ENCODE data around the gene TEPSIN. TPM values are rescaled to one million over a fixed set of nuclear protein-coding genes. Genes with fewer than 3 reads are reported as not detected.
A peak's percentile ranks its signal among the peaks of the same experiment; 100 is the strongest.

The TEPSIN gene
- total RNA-seq, 2 experiments from 2014 or later, result 28.2 to 32.2 TPM

DNA sequence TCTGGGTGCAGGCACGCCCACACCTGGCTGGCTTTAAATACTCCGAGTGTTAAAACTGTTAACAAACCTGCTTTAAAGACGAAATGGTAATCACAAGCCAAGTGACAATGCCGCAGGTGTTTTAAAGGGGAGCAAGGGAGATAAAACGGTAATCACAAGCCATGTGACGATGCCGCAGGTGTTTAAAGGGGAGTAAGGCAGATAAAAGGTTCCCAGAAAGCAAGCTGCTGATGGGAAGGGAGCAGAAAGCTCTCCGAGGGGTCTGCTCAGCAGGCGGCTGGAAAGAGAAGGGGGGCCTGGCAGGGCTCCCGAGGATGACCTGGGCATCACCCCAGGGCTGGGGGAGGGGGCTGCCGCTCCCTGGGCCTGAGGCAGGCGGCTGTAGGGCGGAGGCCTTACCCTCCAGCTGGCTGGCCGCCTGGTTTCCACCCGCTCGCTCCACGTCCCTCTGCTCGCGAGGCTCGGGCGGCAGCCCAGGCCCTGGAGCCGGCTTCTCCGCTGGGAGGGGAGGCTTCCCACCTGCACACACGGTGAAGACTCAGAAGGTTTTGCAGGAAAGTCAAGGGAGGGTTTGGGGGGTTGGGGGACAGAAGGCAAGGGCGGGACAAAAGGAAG, 12.3 kb upstream of the TEPSIN start:
- Mint-ChIP-seq H3K4me1 (ENCODE audit: low read depth) (peaks cover 11% of the 10 kb centered on the region), H3K27ac (no peak overlapping the region), H3K36me3 (ENCODE audit: low read depth) (peaks cover 11% of the 10 kb centered on the region), H3K4me3 (no peak overlapping the region), H3K9me3 (no peaks in the 10 kb centered on the region), H3K27me3 (no peaks in the 10 kb centered on the region)
- TF ChIP-seq, protein P1, sequence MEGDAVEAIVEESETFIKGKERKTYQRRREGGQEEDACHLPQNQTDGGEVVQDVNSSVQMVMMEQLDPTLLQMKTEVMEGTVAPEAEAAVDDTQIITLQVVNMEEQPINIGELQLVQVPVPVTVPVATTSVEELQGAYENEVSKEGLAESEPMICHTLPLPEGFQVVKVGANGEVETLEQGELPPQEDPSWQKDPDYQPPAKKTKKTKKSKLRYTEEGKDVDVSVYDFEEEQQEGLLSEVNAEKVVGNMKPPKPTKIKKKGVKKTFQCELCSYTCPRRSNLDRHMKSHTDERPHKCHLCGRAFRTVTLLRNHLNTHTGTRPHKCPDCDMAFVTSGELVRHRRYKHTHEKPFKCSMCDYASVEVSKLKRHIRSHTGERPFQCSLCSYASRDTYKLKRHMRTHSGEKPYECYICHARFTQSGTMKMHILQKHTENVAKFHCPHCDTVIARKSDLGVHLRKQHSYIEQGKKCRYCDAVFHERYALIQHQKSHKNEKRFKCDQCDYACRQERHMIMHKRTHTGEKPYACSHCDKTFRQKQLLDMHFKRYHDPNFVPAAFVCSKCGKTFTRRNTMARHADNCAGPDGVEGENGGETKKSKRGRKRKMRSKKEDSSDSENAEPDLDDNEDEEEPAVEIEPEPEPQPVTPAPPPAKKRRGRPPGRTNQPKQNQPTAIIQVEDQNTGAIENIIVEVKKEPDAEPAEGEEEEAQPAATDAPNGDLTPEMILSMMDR (IDR thresholded peaks at IDR 0.05), result no peak
- no peak for DNase-seq
- CTCF ChIA-PET, result interaction anchor here (1.3 kb wide), 1 partner anchor 234 kb away, joined by 3 read pairs; no protein-coding TSS in a partner anchor
- POLR2A ChIA-PET, result interaction anchor here (0.5 kb wide), 1 partner anchor 333 kb away, joined by 3 read pairs; no protein-coding TSS in a partner anchor
- intact Hi-C loops (cut with micrococcal nuclease), result loop anchor here (5.0 kb wide), 1 partner anchor 231 kb away; no protein-coding TSS in a partner anchor
- ATAC-seq, result no peak

DNA sequence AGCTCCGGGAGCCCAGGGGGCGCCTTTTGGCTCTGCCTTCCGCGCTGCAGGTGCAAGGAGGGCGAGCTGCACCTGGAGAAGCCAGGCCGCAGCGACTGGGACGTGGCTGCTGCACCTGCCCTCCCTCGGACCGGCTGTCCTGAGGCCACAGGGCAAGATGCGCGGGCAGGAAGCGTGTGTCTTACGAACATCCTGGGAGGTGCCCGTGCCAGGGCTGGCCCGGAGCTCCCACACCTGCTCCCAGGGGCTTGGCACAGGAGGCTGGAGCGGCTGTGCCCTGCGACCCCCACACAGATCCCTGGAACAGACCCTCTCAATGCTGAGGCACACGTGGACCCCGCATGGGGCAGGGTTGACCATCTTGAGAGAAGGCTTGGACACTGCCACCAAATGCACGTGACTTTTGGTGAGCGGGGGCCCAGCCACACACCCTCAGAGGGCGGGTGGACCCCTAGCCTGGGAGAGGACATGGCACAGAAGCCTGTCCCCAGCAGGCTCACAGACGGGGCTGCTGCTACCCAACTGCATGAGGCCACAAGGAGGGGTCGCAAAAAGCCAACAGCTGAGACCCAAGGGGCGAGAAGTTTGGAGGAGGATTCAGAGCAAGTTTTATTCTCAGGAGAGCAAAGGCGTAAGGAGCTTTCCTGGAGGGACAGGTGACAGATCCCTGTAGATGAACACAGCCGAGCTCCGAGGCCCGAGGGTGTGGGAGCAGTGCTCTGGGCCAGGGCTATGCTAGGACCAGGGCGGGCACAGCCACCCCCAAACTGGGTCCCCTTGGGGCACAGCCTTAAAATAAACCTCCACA, 11.6 kb upstream of the TEPSIN start:
- Mint-ChIP-seq H3K36me3 (ENCODE audit: low read depth) (peaks cover 11% of the 10 kb centered on the region), H3K9me3 (no peaks in the 10 kb centered on the region), H3K4me1 (ENCODE audit: low read depth) (peaks cover 11% of the 10 kb centered on the region), H3K27me3 (no peaks in the 10 kb centered on the region), H3K4me3 (no peak overlapping the region), H3K27ac (no peak overlapping the region)
- ChIA-PET POLR2A (no interaction called here), CTCF (interaction anchor here (1.3 kb wide), 1 partner anchor 234 kb away, joined by 3 read pairs; no protein-coding TSS in a partner anchor)
- ATAC-seq (no peak), DNase-seq (no peak)
- intact Hi-C loops (cut with micrococcal nuclease), result loop anchor here (5.0 kb wide), 1 partner anchor 232 kb away; no protein-coding TSS in a partner anchor
- TF ChIP-seq, protein P1 (IDR thresholded peaks at IDR 0.05), result no peak

DNA sequence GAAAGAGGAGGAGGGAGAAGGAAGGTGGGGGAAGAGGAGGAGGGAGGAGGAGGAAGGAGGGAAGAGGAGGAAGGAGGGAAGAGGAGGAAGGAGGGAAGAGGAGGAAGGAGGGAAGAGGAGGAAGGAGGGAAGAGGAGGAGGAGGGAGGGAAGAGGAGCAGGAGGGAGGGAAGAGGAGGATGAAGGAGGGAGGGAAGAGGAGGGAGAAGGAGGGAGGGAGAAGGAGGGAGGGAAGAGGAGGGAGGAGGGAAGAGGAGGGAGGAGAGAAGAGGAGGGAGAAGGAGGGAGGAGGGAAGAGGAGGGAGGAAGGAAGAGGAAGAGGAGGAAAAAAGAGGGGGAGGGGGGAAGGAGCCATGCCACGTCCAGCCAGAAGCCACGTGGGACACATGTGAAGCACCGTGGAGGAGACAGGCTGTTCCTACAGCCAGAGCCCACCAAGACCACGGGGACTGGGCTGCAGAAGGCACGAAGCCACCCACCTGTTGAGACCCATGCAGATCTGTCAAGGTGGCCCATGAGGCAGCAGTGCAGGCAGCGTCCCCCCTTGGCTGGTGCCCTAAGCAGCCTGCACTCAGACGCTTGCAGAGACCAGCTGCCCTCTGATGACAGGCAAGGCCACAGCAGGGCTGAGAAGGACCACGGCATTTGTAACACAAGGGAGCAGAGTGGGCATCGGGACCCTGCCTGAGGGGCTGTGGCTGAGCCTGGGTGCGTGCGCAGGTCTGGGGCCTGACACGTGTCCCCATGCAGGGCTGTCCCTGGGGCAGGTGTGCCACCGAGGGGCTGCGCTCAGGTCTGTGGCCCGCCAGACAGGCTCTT, 10.6 kb upstream of the TEPSIN start:
- Mint-ChIP-seq H3K4me3 (no peak overlapping the region), H3K36me3 (ENCODE audit: low read depth) (peaks cover 11% of the 10 kb centered on the region), H3K9me3 (no peaks in the 10 kb centered on the region), H3K4me1 (ENCODE audit: low read depth) (peaks cover 11% of the 10 kb centered on the region), H3K27ac (no peak overlapping the region), H3K27me3 (no peaks in the 10 kb centered on the region)
- DNase-seq, result peak; percentile 34
- CTCF ChIA-PET, result no interaction called here
- ATAC-seq, result no peak
- TF ChIP-seq, protein P1 (IDR thresholded peaks at IDR 0.05), result no peak
- intact Hi-C loops (cut with micrococcal nuclease), result loop anchor here (5.0 kb wide), 1 partner anchor 233 kb away; no protein-coding TSS in a partner anchor
- POLR2A ChIA-PET, result no interaction called here

DNA sequence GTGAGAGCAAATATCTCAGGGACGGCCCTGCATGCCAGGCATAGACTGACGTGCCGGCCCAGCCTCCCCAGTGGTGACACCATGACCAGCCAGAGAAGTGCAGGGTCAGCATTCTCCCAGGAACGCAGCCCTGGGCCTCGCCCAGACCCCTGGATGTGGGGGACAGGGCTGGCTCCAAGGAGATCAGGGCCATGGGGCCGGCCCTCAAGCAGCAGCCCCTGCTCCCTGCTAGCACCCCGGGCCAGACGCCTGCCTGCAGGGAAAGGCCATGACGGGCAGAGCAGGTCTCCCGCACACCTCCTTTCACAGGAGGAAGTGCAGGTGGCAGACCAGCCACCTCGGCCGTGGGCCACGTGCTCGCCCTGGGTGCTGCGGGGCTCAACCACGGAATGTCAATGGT, 9.8 kb upstream of the TEPSIN start:
- peaks cover 10% of the 10 kb centered on the region for H3K36me3 Mint-ChIP-seq (ENCODE audit: low read depth)
- ChIA-PET POLR2A (no interaction called here), CTCF (no interaction called here)
- intact Hi-C loops (cut with micrococcal nuclease), result no loop called here
- H3K4me3 Mint-ChIP-seq, result no peak overlapping the region
- no peaks in the 10 kb centered on the region for H3K27me3 Mint-ChIP-seq
- H3K27ac Mint-ChIP-seq, result no peak overlapping the region
- no peaks in the 10 kb centered on the region for H3K9me3 Mint-ChIP-seq
- ATAC-seq (no peak), DNase-seq (no peak)
- peaks cover 10% of the 10 kb centered on the region for H3K4me1 Mint-ChIP-seq (ENCODE audit: low read depth)
- TF ChIP-seq, protein P1 (IDR thresholded peaks at IDR 0.05), result no peak
